T-cell (primary cell): ENCODE results near the gene IHH. TPM values are rescaled to one million over a fixed set of nuclear protein-coding genes. Genes with fewer than 3 reads are reported as not detected.

Experiments
- ATAC-seq, 4 experiments: fragments of 200-7000 bp in 3 of 4; fragments of 150-1000 bp in 1 of 4; cut with Tn5 transposase; replicated peaks in 1 of 4; 1 replicate in 3 of 4; 2 replicates in 1 of 4; pipeline ENCODE4 v1.10.0; 2021; ENCODE audit warnings: moderate library complexity in 3 of 4, mild to moderate bottlenecking in 2 of 4, moderate number of reproducible peaks in 1 of 4
- CTCF ChIA-PET, 2 donors: fragments of 300-600 bp; sonication (Branson Sonifier 250); formaldehyde crosslinking; loops; one replicate each; lab custom pipeline; 2022; ENCODE audit warnings: antibody characterized with exemption in 2 of 2; lab: Charles Lee
- POLR2A ChIA-PET, 2 donors: fragments of 300-600 bp; sonication (Branson Sonifier 250); formaldehyde crosslinking; loops; one replicate each; lab custom pipeline; 2022; ENCODE audit warnings: antibody characterized with exemption in 2 of 2; lab: Charles Lee
- DNase-seq, 35 experiments: peaks; one replicate each; pipeline versions ENCODE4 v3.0.0 to v3.0.0-alpha.2; 2013 to 2023
- H3K27ac ChIP-seq: one replicate; pipeline ENCODE4 v1.5.1; 2013; ENCODE audit warnings: low read length
- H3K27me3 ChIP-seq, 2 experiments: replicated peaks in 1 of 2; 1 replicate in 1 of 2; 2 replicates in 1 of 2; pipeline versions ENCODE4 v1.6.1 to v1.7.0; 2013; ENCODE audit warnings: low read length in 1 of 2, mixed read lengths in 1 of 2; ENCODE audit not compliant: control insufficient read depth in 2 of 2, insufficient read depth in 2 of 2; ENCODE audit errors: extremely low read depth in 1 of 2
- H3K36me3 ChIP-seq, 2 donors: 1 replicate in 1 of 2; 2 replicates in 1 of 2; pipeline versions ENCODE4 v1.6.1 to v1.7.0; 2013; ENCODE audit warnings: low read length in 1 of 2; ENCODE audit not compliant: control insufficient read depth in 2 of 2, insufficient read depth in 1 of 2; ENCODE audit errors: extremely low read depth in 1 of 2
- H3K4me1 ChIP-seq, 2 experiments: 1 replicate in 1 of 2; 2 replicates in 1 of 2; pipeline versions ENCODE4 v1.6.1 to v1.7.0; 2013; ENCODE audit warnings: low read length in 2 of 2, mixed read lengths in 1 of 2; ENCODE audit not compliant: insufficient read depth in 2 of 2, control insufficient read depth in 1 of 2; ENCODE audit errors: extremely low read depth in 1 of 2
- H3K4me3 ChIP-seq, 2 donors: 1 replicate in 1 of 2; 2 replicates in 1 of 2; pipeline versions ENCODE4 v1.5.1 to v1.7.0; 2013; ENCODE audit warnings: mild to moderate bottlenecking in 2 of 2, low read length in 1 of 2, moderate library complexity in 1 of 2; ENCODE audit not compliant: control insufficient read depth in 1 of 2; ENCODE audit errors: extremely low read depth in 1 of 2
- H3K9me3 ChIP-seq: 2 replicates; pipeline ENCODE4 v1.7.0; 2013
- H3K27ac Mint-ChIP-seq, 2 donors: one replicate each; pipeline ENCODE4 v1.8.0; 2020 to 2021; ENCODE audit warnings: mild to moderate bottlenecking in 2 of 2, mixed read lengths in 2 of 2
- H3K27me3 Mint-ChIP-seq, 2 donors: one replicate each; pipeline ENCODE4 v1.8.0; 2021 to 2022; ENCODE audit warnings: mixed read lengths in 2 of 2
- H3K36me3 Mint-ChIP-seq: one replicate; pipeline ENCODE4 v1.8.0; 2021; ENCODE audit warnings: mixed read lengths
- H3K4me1 Mint-ChIP-seq, 3 donors: one replicate each; pipeline ENCODE4 v1.8.0; 2020 to 2022; ENCODE audit warnings: mixed read lengths in 3 of 3, mild to moderate bottlenecking in 1 of 3
- H3K4me3 Mint-ChIP-seq, 3 donors: one replicate each; pipeline ENCODE4 v1.8.0; 2020 to 2022; ENCODE audit warnings: mild to moderate bottlenecking in 3 of 3, mixed read lengths in 3 of 3, moderate library complexity in 3 of 3
- H3K9me3 Mint-ChIP-seq, 3 donors: one replicate each; pipeline ENCODE4 v1.8.0; 2020 to 2022; ENCODE audit warnings: mixed read lengths in 3 of 3
- WGBS: methylation state at CpG from one replicate; pipeline ENCODE4 v1.1.5; 2013; ENCODE audit warnings: missing lambda C conversion rate; ENCODE audit not compliant: insufficient coverage; 5-methylcytosine and 5-hydroxymethylcytosine counted together
- total RNA-seq, 35 experiments: library from RNA in 6 of 35; stranded (reverse) in 6 of 35; fragments of 120-200 nt in 1 of 35; gene quantifications; one replicate each; pipeline versions ENCODE4 v1.2.1 to v1.2.4 and lab custom pipeline; 2013 to 2026

Gene IHH
- total RNA-seq, 5 donors from 2014 or later (not counting 1 experiment from before 2014, with no cell fraction given), result 0.12 to 0.28 TPM; not detected in 3

GRCh38 chr2:219099329-219099728 is 38.6 kb upstream of the IHH start:
- CTCF ChIA-PET, result interaction anchor here (0.6 to 1.0 kb wide), 2 partner anchors 71 to 112 kb away, joined by 3 to 8 read pairs; no protein-coding TSS in a partner anchor
- POLR2A ChIA-PET, result interaction anchor here in 1 of 2 donors (1.1 kb wide), 1 partner anchor 11 kb away, joined by 3 read pairs; no protein-coding TSS in a partner anchor
- no peak overlapping the region for H3K4me3 Mint-ChIP-seq

GRCh38 chr2:219095406-219095935 is 34.8 kb upstream of the IHH start:
- ChIA-PET POLR2A (interaction anchor here in 1 of 2 donors (0.6 kb wide), 1 partner anchor 51 kb away, joined by 6 read pairs; no protein-coding TSS in a partner anchor), CTCF (no interaction called here)
- WGBS, result no CpG with 5 or more reads among the region's 1 CpG
- H3K9me3 Mint-ChIP-seq, result no peaks in the 10 kb centered on the region
- peaks cover 31% of the 10 kb centered on the region for H3K36me3 Mint-ChIP-seq
- peaks cover 0 to 19% of the 10 kb centered on the region in 2 donors for H3K36me3 ChIP-seq
- H3K27me3 Mint-ChIP-seq, result no peaks in the 10 kb centered on the region
- no peaks in the 10 kb centered on the region for H3K27me3 ChIP-seq
- ATAC-seq, result no peak
- H3K27ac ChIP-seq, result no peak overlapping the region
- H3K4me1 Mint-ChIP-seq, result no peaks in the 10 kb centered on the region
- H3K9me3 ChIP-seq, result no peaks in the 10 kb centered on the region
- H3K4me3 Mint-ChIP-seq, result no peak overlapping the region
- no peak overlapping the region for H3K4me3 ChIP-seq
- H3K4me1 ChIP-seq, result no peaks in the 10 kb centered on the region
- no peak for DNase-seq
- no peak overlapping the region for H3K27ac Mint-ChIP-seq

More at GRCh38 chr2:219099329-219099728, 38.6 kb upstream of the IHH start:
- Mint-ChIP-seq H3K27me3 (no peaks in the 10 kb centered on the region), H3K27ac (no peak overlapping the region), H3K36me3 (peaks cover 19% of the 10 kb centered on the region), H3K9me3 (no peaks in the 10 kb centered on the region), H3K4me1 (peaks cover 2 to 4% (median 3%) of the 10 kb centered on the region in 3 donors)
- Histone ChIP-seq H3K4me3 (no peak overlapping the region), H3K4me1 (no peaks in the 10 kb centered on the region), H3K36me3 (peaks cover 0 to 11% of the 10 kb centered on the region in 2 donors), H3K9me3 (no peaks in the 10 kb centered on the region), H3K27ac (no peak overlapping the region), H3K27me3 (no peaks in the 10 kb centered on the region)
- DNase-seq (no peak), ATAC-seq (no peak)
- WGBS, result no CpG with 5 or more reads among the region's 1 CpG

GRCh38 chr2:219094171-219094570 is 33.5 kb upstream of the IHH start:
- Mint-ChIP-seq H3K9me3 (no peaks in the 10 kb centered on the region), H3K4me3 (no peak overlapping the region), H3K27me3 (no peaks in the 10 kb centered on the region), H3K4me1 (no peaks in the 10 kb centered on the region), H3K36me3 (peaks cover 41% of the 10 kb centered on the region), H3K27ac (no peak overlapping the region)
- POLR2A ChIA-PET, result no interaction called here
- ATAC-seq (no peak), DNase-seq (no peak)
- H3K4me3 ChIP-seq, result no peak overlapping the region
- CTCF ChIA-PET, result no interaction called here
- no peak overlapping the region for H3K27ac ChIP-seq
- H3K4me1 ChIP-seq, result no peaks in the 10 kb centered on the region
- peaks cover 0 to 16% of the 10 kb centered on the region in 2 donors for H3K36me3 ChIP-seq
- no peaks in the 10 kb centered on the region for H3K27me3 ChIP-seq
- H3K9me3 ChIP-seq, result no peaks in the 10 kb centered on the region
- 100% methylated on average over 1 of the region's 3 CpGs for WGBS

GRCh38 chr2:219090436-219091299 is 29.9 kb upstream of the IHH start:
- no peaks in the 10 kb centered on the region for H3K27me3 ChIP-seq
- H3K4me3 ChIP-seq, result no peak overlapping the region
- WGBS, result 90% methylated on average over 2 of the region's 4 CpGs
- no peaks in the 10 kb centered on the region for H3K27me3 Mint-ChIP-seq
- H3K9me3 ChIP-seq, result no peaks in the 10 kb centered on the region
- H3K4me1 ChIP-seq, result peaks cover 0 to 2% of the 10 kb centered on the region in 2 experiments
- peaks cover 8 to 18% (median 9%) of the 10 kb centered on the region in 3 donors for H3K4me1 Mint-ChIP-seq
- H3K36me3 Mint-ChIP-seq, result peaks cover 56% of the 10 kb centered on the region
- ATAC-seq (no peak), DNase-seq (no peak)
- H3K27ac Mint-ChIP-seq, result no peak overlapping the region
- H3K27ac ChIP-seq, result no peak overlapping the region
- H3K36me3 ChIP-seq, result peaks cover 0 to 13% of the 10 kb centered on the region in 2 donors
- ChIA-PET CTCF (interaction anchor here in 1 of 2 donors (0.6 kb wide), 1 partner anchor 11 kb away, joined by 3 read pairs; no protein-coding TSS in a partner anchor), POLR2A (no interaction called here)
- no peaks in the 10 kb centered on the region for H3K9me3 Mint-ChIP-seq
- H3K4me3 Mint-ChIP-seq, result no peak overlapping the region

GRCh38 chr2:219089330-219089729 is 28.6 kb upstream of the IHH start:
- Histone ChIP-seq H3K27ac (no peak overlapping the region), H3K4me1 (peaks cover 0 to 2% of the 10 kb centered on the region in 2 experiments), H3K27me3 (no peaks in the 10 kb centered on the region), H3K9me3 (no peaks in the 10 kb centered on the region), H3K4me3 (no peak overlapping the region), H3K36me3 (peaks cover 0 to 8% of the 10 kb centered on the region in 2 donors)
- H3K27ac Mint-ChIP-seq, result no peak overlapping the region
- H3K27me3 Mint-ChIP-seq, result no peaks in the 10 kb centered on the region
- no peak for ATAC-seq
- H3K4me1 Mint-ChIP-seq, result peaks cover 12 to 30% (median 17%) of the 10 kb centered on the region in 3 donors
- ChIA-PET POLR2A (no interaction called here), CTCF (no interaction called here)
- H3K9me3 Mint-ChIP-seq, result no peaks in the 10 kb centered on the region
- WGBS, result 93% methylated on average over 3 of the region's 4 CpGs
- peaks cover 54% of the 10 kb centered on the region for H3K36me3 Mint-ChIP-seq
- H3K4me3 Mint-ChIP-seq, result no peak overlapping the region
- no peak for DNase-seq

GRCh38 chr2:219087848-219088247 is 27.1 kb upstream of the IHH start:
- peaks cover 43% of the 10 kb centered on the region for H3K36me3 Mint-ChIP-seq
- CTCF ChIA-PET, result no interaction called here
- no peak for ATAC-seq
- H3K4me1 Mint-ChIP-seq, result peaks cover 12 to 30% (median 17%) of the 10 kb centered on the region in 3 donors
- Histone ChIP-seq H3K27me3 (no peaks in the 10 kb centered on the region), H3K27ac (no peak overlapping the region), H3K4me3 (no peak overlapping the region), H3K36me3 (no peaks in the 10 kb centered on the region), H3K4me1 (peaks cover 0 to 2% of the 10 kb centered on the region in 2 experiments), H3K9me3 (no peaks in the 10 kb centered on the region)
- DNase-seq, result no peak
- no peak overlapping the region for H3K27ac Mint-ChIP-seq
- H3K27me3 Mint-ChIP-seq, result no peaks in the 10 kb centered on the region
- POLR2A ChIA-PET, result interaction anchor here in 1 of 2 donors (0.6 kb wide), 1 partner anchor 245 kb away, joined by 4 read pairs; no protein-coding TSS in a partner anchor
- no peaks in the 10 kb centered on the region for H3K9me3 Mint-ChIP-seq
- H3K4me3 Mint-ChIP-seq, result no peak overlapping the region
- no CpG with 5 or more reads among the region's 1 CpG for WGBS
